ENCODE measurements around the gene TATDN2.

GRCh38 chr3:10255835-10256234 lies 7.6 kb downstream of the TATDN2 start:
- no peak for TF ChIP-seq EZH2phosphoT487 (IDR thresholded peaks at IDR 0.05; ENCODE audit: insufficient read depth, low read depth)
- no peak for TF ChIP-seq EZH2 (IDR thresholded peaks at IDR 0.05; ENCODE audit: insufficient read depth, poor library complexity, severe bottlenecking)

Measured in GM23248 (cell line).